ENCODE results near the gene TNFRSF13B.

GRCh38 chr17:16905593-16906191, 66.2 kb downstream of the TNFRSF13B start:
- TF ChIP-seq CTCF (IDR thresholded peaks at IDR 0.05; ENCODE audit: insufficient read depth, low read length) (no peak), GABPA (IDR thresholded peaks at IDR 0.05; ENCODE audit: low read depth) (no peak), POLR2AphosphoS5 (IDR thresholded peaks at IDR 0.05; ENCODE audit: low read depth) (no peak), REST (IDR thresholded peaks at IDR 0.05; ENCODE audit: insufficient replicate concordance, low read depth) (no peak)
